Liver (tissue), 9 donors: ENCODE measurements around the gene DNAI2. TPM values are rescaled to one million over a fixed set of nuclear protein-coding genes. Genes with fewer than 3 reads are reported as not detected.

Experiments used
- DNase-seq: peaks from one replicate; pipeline ENCODE4 v3.0.0-alpha.2; 2017; ENCODE audit warnings: low spot score
- H3K27ac ChIP-seq, 2 donors: one replicate each; pipeline ENCODE4 v1.7.0; 2013; ENCODE audit warnings: inconsistent platforms in 2 of 2, low read length in 2 of 2, control low read depth in 1 of 2, low read depth in 1 of 2, mild to moderate bottlenecking in 1 of 2
- H3K27me3 ChIP-seq, 4 donors: one replicate each; pipeline versions ENCODE4 v1.6.1 to v1.7.0; 2013; ENCODE audit warnings: low read length in 3 of 4, inconsistent platforms in 1 of 4, mild to moderate bottlenecking in 1 of 4, moderate library complexity in 1 of 4; ENCODE audit not compliant: control insufficient read depth in 4 of 4, insufficient read depth in 4 of 4
- H3K36me3 ChIP-seq, 4 donors: one replicate each; pipeline versions ENCODE4 v1.6.1 to v1.7.0; 2013; ENCODE audit warnings: low read length in 3 of 4, mild to moderate bottlenecking in 3 of 4, low read depth in 1 of 4, moderate library complexity in 1 of 4; ENCODE audit not compliant: control insufficient read depth in 4 of 4, insufficient read depth in 3 of 4
- H3K4me1 ChIP-seq, 4 donors: one replicate each; pipeline versions ENCODE4 v1.6.1 to v1.7.0; 2013; ENCODE audit warnings: low read length in 3 of 4, mild to moderate bottlenecking in 3 of 4, moderate library complexity in 1 of 4; ENCODE audit not compliant: control insufficient read depth in 4 of 4, insufficient read depth in 4 of 4
- H3K4me3 ChIP-seq, 3 donors: one replicate each; pipeline versions ENCODE4 v1.6.1 to v1.7.0; 2013; ENCODE audit warnings: low read length in 3 of 3, control low read depth in 1 of 3, low read depth in 1 of 3, mild to moderate bottlenecking in 1 of 3
- H3K9ac ChIP-seq, 2 donors: one replicate each; pipeline ENCODE4 v1.7.0; 2013; ENCODE audit warnings: low read length in 2 of 2, mild to moderate bottlenecking in 2 of 2, moderate library complexity in 2 of 2, control low read depth in 1 of 2, low read depth in 1 of 2
- H3K9me3 ChIP-seq, 4 donors: one replicate each; pipeline versions ENCODE4 v1.6.1 to v1.7.0; 2013; ENCODE audit warnings: low read length in 3 of 4; ENCODE audit not compliant: control insufficient read depth in 4 of 4
- CTCF ChIP-seq: fragments of 150-350 bp; IDR thresholded peaks from 2 replicates; pipeline ENCODE4 v1.5.1; 2017; ENCODE audit warnings: improper control_type of control experiment, low read depth, low read length; ENCODE audit not compliant: missing input control
- FOXA2 ChIP-seq: IDR thresholded peaks from 2 replicates; pipeline ENCODE4 v1.6.1; 2016; ENCODE audit warnings: antibody characterized with exemption
- HNF4G ChIP-seq: IDR thresholded peaks from 2 replicates; pipeline ENCODE4 v1.6.1; 2016; ENCODE audit warnings: antibody characterized with exemption
- NR2F2 ChIP-seq: IDR thresholded peaks from 2 replicates; pipeline ENCODE4 v1.6.1; 2016; ENCODE audit warnings: antibody characterized with exemption
- REST ChIP-seq: IDR thresholded peaks from 2 replicates; pipeline ENCODE4 v1.6.1; 2016; ENCODE audit warnings: antibody characterized with exemption, mild to moderate bottlenecking
- SP1 ChIP-seq: IDR thresholded peaks from 2 replicates; pipeline ENCODE4 v1.6.1; 2018; ENCODE audit warnings: antibody characterized with exemption, mild to moderate bottlenecking
- TAF1 ChIP-seq: conservative IDR thresholded peaks from 2 replicates; pipeline ENCODE4 v1.6.1; 2016; ENCODE audit warnings: antibody characterized with exemption, mild to moderate bottlenecking
- ZBTB33 ChIP-seq: IDR thresholded peaks from 2 replicates; pipeline ENCODE4 v1.6.1; 2016; ENCODE audit warnings: antibody characterized with exemption
- WGBS: extraction: QIAGEN DNeasy Blood & Tissue Kit; methylation state at CpG from one replicate; pipeline ENCODE4 v1.1.7; 2013; 5-methylcytosine and 5-hydroxymethylcytosine counted together
- polyA plus RNA-seq, 2 donors: library from polyadenylated mRNA; stranded (reverse) in 1 of 2; unstranded in 1 of 2; fragments of 200-250 nt in 1 of 2; fragments of >200 nt in 1 of 2; fragmentation: Nextera tagmentation in 1 of 2; extraction: Ambion mirVana in 1 of 2; gene quantifications; one replicate each; pipeline versions ENCODE4 v1.2.1 to v1.2.3, GENCODE V29; 2013 to 2015
- total RNA-seq, 2 donors: library from RNA; depleted of rRNA; stranded (reverse); fragments of >200 nt; gene quantifications; one replicate each; pipeline ENCODE4 v1.2.3, GENCODE V29; 2014
- TF ChIP-seq, protein P1 (sequence below): IDR thresholded peaks from 2 replicates; pipeline ENCODE4 v1.6.1; 2016; ENCODE audit warnings: antibody characterized with exemption
- TF ChIP-seq, protein P2 (sequence below): IDR thresholded peaks from 2 replicates; pipeline ENCODE4 v1.6.1; 2016; ENCODE audit warnings: antibody characterized with exemption
- donor health status: healthy.
- donor health status: healthy.
- donor health status: healthy.
- donor health status: healthy.
- donor health status: healthy.

DNAI2 gene
- total and polyA plus RNA-seq, 4 donors, result not detected

GRCh38 chr17:74237321-74237720 lies 36.7 kb upstream of the DNAI2 start:
- WGBS, result 76% methylated on average over 12 of the region's 12 CpGs
- H3K4me3 ChIP-seq, result no peak overlapping the region

More at GRCh38 chr17:74237321-74237720, 36.7 kb upstream of the DNAI2 start:
- Histone ChIP-seq H3K4me1 (no peaks in the 10 kb centered on the region), H3K27me3 (no peaks in the 10 kb centered on the region), H3K9ac (no peak overlapping the region), H3K27ac (no peak overlapping the region), H3K36me3 (no peaks in the 10 kb centered on the region), H3K9me3 (no peaks in the 10 kb centered on the region)
- DNase-seq, result no peak
- TF ChIP-seq CTCF, result no peak
- no peak for TF ChIP-seq NR2F2
- TF ChIP-seq, protein P1, sequence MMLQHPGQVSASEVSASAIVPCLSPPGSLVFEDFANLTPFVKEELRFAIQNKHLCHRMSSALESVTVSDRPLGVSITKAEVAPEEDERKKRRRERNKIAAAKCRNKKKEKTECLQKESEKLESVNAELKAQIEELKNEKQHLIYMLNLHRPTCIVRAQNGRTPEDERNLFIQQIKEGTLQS, result no peak
- no peak for TF ChIP-seq FOXA2
- no peak for TF ChIP-seq HNF4G
- no peak for TF ChIP-seq ZBTB33
- no peak for TF ChIP-seq SP1
- TF ChIP-seq, protein P2, sequence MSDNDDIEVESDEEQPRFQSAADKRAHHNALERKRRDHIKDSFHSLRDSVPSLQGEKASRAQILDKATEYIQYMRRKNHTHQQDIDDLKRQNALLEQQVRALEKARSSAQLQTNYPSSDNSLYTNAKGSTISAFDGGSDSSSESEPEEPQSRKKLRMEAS, result no peak
- no peak for TF ChIP-seq REST
- no peak for TF ChIP-seq TAF1
